GM18951 (cell line): Measurements from ENCODE around the gene MYO7A.

Experiments
- POLR2A ChIP-seq: IDR thresholded peaks from 4 replicates; pipeline ENCODE4 v1.6.1; 2011; ENCODE audit warnings: mild to moderate bottlenecking; ENCODE audit not compliant: insufficient read length, insufficient read depth; ENCODE audit errors: extremely low read depth
- in situ Hi-C: fragments of 300-500 bp; cut with MboI; formaldehyde crosslinking; loops from one replicate; pipeline ENCODE4 v1.12.0; 2022; ENCODE audit warnings: low sequenced_read_pairs, mixed read lengths, inconsistent platforms; ENCODE audit not compliant: unreplicated experiment

Gene MYO7A

GRCh38 chr11:77230878-77231605, 103.0 kb downstream of the MYO7A start:
- in situ Hi-C loops = no loop called here
- no peak for TF ChIP-seq POLR2A

- TF ChIP-seq POLR2A = no peak
Measured at GRCh38 chr11:77231800-77232199, 103.8 kb downstream of the MYO7A start.

GRCh38 chr11:77232242-77232641, 104.2 kb downstream of the MYO7A start:
- in situ Hi-C loops = no loop called here
- no peak for TF ChIP-seq POLR2A

More at GRCh38 chr11:77231800-77232199, 103.8 kb downstream of the MYO7A start:
- in situ Hi-C loops = no loop called here

- in situ Hi-C loops = no loop called here
- TF ChIP-seq POLR2A = no peak
Measured at GRCh38 chr11:77233011-77233410, 105.0 kb downstream of the MYO7A start.

GRCh38 chr11:77236901-77237300, 108.9 kb downstream of the MYO7A start:
- in situ Hi-C loops = no loop called here

GRCh38 chr11:77244277-77245027, 116.4 kb downstream of the MYO7A start:
- in situ Hi-C loops = no loop called here
- no peak for TF ChIP-seq POLR2A

More at GRCh38 chr11:77236901-77237300, 108.9 kb downstream of the MYO7A start:
- no peak for TF ChIP-seq POLR2A

GRCh38 chr11:77249427-77249826, 121.4 kb downstream of the MYO7A start:
- in situ Hi-C loops = no loop called here
- TF ChIP-seq POLR2A = no peak

GRCh38 chr11:77250881-77251640, 123.0 kb downstream of the MYO7A start:
- in situ Hi-C loops = no loop called here
- no peak for TF ChIP-seq POLR2A

GRCh38 chr11:77252555-77253270, 124.7 kb downstream of the MYO7A start:
- TF ChIP-seq POLR2A = no peak
- in situ Hi-C loops = no loop called here

- no peak for TF ChIP-seq POLR2A
- in situ Hi-C loops = no loop called here
Measured at GRCh38 chr11:77253690-77254089, 125.6 kb downstream of the MYO7A start.

GRCh38 chr11:77259641-77260040, 131.6 kb downstream of the MYO7A start:
- in situ Hi-C loops = no loop called here
- no peak for TF ChIP-seq POLR2A

- TF ChIP-seq POLR2A = no peak
- in situ Hi-C loops = no loop called here
Measured at GRCh38 chr11:77262803-77263202, 134.8 kb downstream of the MYO7A start.
